RWPE1 (cell line): Measurements from ENCODE around the gene HNF1B.

ENCODE experiments used
- CTCF ChIA-PET: fragments of 350-600 bp; sonication (Branson Sonifier 250); formaldehyde crosslinking; extraction: SDS; loops from one replicate; lab custom pipeline; 2021; lab: Yijun Ruan, JAX
- POLR2A ChIA-PET: fragments of 400-600 bp; formaldehyde crosslinking; extraction: SDS; loops from one replicate; lab custom pipeline; 2020; ENCODE audit warnings: antibody characterized with exemption; ENCODE audit not compliant: low non-redundant PET; lab: Yijun Ruan, JAX
- DNase-seq: peaks from one replicate; pipeline ENCODE4 v3.0.0; 2012; ENCODE audit warnings: low spot score
- H3K27ac ChIP-seq: fragments of 450-650 bp; 2 replicates; pipeline ENCODE4 v1.5.1; 2017
- CTCF ChIP-seq: fragments of 450-650 bp; conservative IDR thresholded peaks from 2 replicates; pipeline ENCODE4 v1.5.1; 2017; ENCODE audit warnings: low read depth, mild to moderate bottlenecking

Gene HNF1B

GRCh38 chr17:37742116-37742761 lies 2.6 kb downstream of the HNF1B start:
- POLR2A ChIA-PET, result no interaction called here
- H3K27ac ChIP-seq, result no peak overlapping the region
- DNase-seq, result peak; percentile 23
- no peak for TF ChIP-seq CTCF
- CTCF ChIA-PET, result no interaction called here

GRCh38 chr17:37741341-37742115 lies 3.3 kb downstream of the HNF1B start:
- CTCF ChIA-PET, result no interaction called here
- no peak for TF ChIP-seq CTCF
- POLR2A ChIA-PET, result interaction anchor here (0.7 kb wide), 1 partner anchor 169 kb away, joined by 3 read pairs; no protein-coding TSS in a partner anchor
- no peak overlapping the region for H3K27ac ChIP-seq
- no peak for DNase-seq

GRCh38 chr17:37740915-37741314 lies 3.9 kb downstream of the HNF1B start:
- TF ChIP-seq CTCF, result no peak
- H3K27ac ChIP-seq, result no peak overlapping the region
- ChIA-PET POLR2A (interaction anchor here (0.7 kb wide), 1 partner anchor 168 kb away, joined by 3 read pairs; no protein-coding TSS in a partner anchor), CTCF (no interaction called here)
- DNase-seq, result no peak

GRCh38 chr17:37737971-37738370 lies 6.9 kb downstream of the HNF1B start:
- CTCF ChIA-PET, result interaction anchor here (0.7 to 1.3 kb wide), 2 partner anchors 88 to 90 kb away, joined by 3 to 6 read pairs; no protein-coding TSS in a partner anchor

GRCh38 chr17:37737081-37737480 lies 7.8 kb downstream of the HNF1B start:
- POLR2A ChIA-PET, result no interaction called here
- CTCF ChIA-PET, result interaction anchor here (1.3 kb wide), 1 partner anchor 87 kb away, joined by 6 read pairs; no protein-coding TSS in a partner anchor
- no peak for DNase-seq
- no peak overlapping the region for H3K27ac ChIP-seq
- no peak for TF ChIP-seq CTCF

More at GRCh38 chr17:37737971-37738370, 6.9 kb downstream of the HNF1B start:
- no peak overlapping the region for H3K27ac ChIP-seq
- DNase-seq, result no peak
- POLR2A ChIA-PET, result no interaction called here
- no peak for TF ChIP-seq CTCF

- H3K27ac ChIP-seq, result no peak overlapping the region
- no peak for DNase-seq
- ChIA-PET CTCF (no interaction called here), POLR2A (no interaction called here)
- no peak for TF ChIP-seq CTCF
Measured at GRCh38 chr17:37736428-37736827, 8.4 kb downstream of the HNF1B start.
